DMS114 treated with DMSO at 0.1 percent for 48 hours (cell line): ENCODE data around the gene CDKL2.
"Not testable (repeated sequence)": the region's sequence is repeated elsewhere in the genome, so short reads cannot be mapped to it uniquely, and the experiment has no call there.

Experiments
- DNase-seq: peaks from one replicate; lab custom pipeline; 2025; ENCODE audit not compliant: unreplicated experiment; lab: John Stamatoyannopoulos, UW

CDKL2 gene

DNA sequence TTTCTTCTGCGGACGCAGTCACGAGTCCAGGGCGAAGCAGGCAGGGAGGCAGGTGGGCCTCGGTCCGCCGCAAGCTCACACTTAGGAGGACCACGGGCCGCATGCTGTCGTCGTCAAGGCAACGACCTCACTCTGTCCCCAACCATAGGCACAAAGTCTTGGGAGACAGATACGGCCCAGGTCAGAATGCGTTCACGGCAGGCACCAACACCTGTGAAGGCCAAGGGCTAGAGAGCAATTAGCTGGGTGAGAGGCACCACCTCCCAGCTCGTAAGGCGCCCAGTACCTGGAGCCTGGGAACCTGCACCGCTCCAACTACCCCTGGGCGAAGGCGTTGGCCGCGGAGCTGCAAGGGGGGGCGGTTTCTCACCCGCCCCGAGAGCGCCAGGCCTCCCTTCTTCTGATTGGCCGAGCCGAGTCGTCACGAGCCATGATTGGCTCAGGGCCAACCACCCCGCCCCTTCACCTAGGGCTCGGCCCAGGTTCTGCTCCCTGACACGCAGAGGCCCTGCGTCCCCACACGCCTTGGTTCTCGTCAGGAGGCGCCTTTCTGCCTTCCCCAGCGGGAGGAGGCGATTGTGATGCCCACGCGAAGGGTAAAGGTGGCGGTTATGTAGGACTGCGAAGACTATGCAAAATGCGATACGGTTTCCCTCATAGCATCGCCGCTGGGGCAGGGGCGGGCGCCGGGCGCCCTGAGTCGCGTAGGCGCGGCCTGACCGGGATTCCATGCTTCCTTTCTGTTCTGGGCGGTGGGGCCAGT lies at the start of gene CDKL2:
Gene CDKL2, minus strand, starts transcription at position 355 of the 763 bp plus-strand sequence. CDS start 4,540 bp downstream, outside the sequence.
- no peak for DNase-seq

- DNase-seq: no peak
These were observed 48.6 kb upstream of the CDKL2 start for GRCh38 chr4:75678965-75679364.

DNA sequence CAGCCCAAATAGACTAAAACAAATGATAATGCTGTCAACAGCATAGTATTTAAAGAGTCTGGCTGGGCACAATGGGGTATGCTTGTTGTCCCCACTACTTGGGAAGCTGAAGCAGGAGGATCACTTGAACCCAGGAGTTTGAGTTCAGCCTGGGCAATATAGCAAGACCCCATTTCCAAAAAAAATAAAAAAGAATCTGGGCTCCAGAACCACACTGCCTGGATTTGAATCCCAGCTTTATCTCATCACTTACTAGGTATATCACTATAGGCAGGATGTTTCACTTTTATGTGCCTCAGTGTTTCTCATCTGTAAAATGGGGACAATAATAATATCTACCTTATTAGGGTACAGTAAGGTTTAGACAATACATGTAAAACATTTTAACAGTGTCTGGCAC lies 48.1 kb upstream of the CDKL2 start:
- no peak for DNase-seq

GRCh38 chr4:75675004-75675531 lies 44.7 kb upstream of the CDKL2 start:
- DNase-seq: no peak

DNA sequence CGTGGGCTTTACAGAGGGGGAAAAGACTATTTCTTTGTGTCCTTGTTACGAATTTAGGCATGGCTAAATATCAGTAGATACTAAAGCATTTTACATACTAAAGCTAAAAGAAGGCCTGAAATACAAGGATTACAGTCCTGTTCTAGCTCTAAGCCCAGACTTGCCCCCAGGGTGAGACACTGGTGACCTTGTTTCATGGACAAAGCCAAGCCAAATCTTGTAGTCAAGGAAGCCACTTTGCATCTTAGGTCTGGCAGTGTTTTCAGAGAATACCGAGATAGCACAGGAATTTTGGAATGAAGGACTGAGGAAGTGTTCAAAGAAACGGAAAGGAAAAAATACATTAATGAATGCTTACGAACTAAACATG lies 43.6 kb upstream of the CDKL2 start:
- no peak for DNase-seq

- DNase-seq: peak; percentile 72
These were observed 43.0 kb upstream of the CDKL2 start, which contains the start of gene G3BP2 for GRCh38 chr4:75673027-75673958. G3BP2 (minus strand) TSS chr4:75673411; CDS start chr4:75662025, 11,386 bp downstream.

- DNase-seq: peak; percentile 3
These were observed 42.2 kb upstream of the CDKL2 start for GRCh38 chr4:75672461-75673026.

DNA sequence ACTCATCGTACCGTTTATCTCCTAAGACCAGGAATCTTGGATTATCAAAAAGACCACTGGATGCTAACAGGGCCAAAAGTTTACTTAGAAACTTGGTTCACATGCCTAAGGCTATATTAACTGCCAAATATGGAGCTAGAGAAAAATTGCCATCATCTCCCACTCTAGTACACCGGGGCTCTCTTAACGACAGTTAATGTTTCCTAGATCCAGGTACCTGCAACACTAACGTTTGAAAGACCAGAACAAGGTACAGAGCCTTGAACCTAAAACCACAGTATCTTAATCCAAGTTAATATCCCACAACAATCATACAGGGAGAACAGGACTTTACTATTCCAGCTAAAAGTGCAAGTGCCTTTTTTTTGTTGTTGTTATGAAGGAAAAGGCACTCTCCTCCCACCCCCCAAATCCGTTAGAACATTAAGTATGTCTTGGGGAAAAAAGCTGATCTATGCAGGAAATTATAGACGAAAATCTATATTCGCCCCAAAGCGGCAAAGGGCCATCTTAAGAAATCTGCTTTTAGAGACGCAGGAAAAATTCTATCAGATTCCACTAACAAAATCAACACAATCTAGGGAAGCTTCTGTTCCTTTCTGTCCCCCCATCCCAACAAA lies 41.6 kb upstream of the CDKL2 start:
- no peak for DNase-seq

GRCh38 chr4:75668596-75668995 lies 38.3 kb upstream of the CDKL2 start:
- no peak for DNase-seq

DNA sequence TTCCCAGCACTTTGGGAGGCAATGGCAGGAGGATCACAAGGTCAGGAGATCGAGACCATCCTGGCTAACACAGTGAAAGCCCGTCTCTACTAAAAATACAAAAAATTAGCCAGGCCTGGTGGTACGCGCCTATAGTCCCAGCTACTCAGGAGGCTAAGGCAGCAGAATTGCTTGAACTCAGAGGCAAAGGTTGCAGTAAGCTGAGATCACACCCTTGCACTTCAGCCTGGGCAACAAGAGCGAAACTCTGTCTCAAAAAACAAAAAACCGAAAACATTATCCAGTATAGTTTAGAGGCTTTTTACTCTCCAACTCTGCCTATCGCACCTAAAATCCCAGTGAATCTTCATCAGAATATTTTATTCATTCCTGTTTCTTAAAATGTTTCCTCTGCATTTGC lies 37.3 kb upstream of the CDKL2 start:
- not testable (repeated sequence) for DNase-seq

DNA sequence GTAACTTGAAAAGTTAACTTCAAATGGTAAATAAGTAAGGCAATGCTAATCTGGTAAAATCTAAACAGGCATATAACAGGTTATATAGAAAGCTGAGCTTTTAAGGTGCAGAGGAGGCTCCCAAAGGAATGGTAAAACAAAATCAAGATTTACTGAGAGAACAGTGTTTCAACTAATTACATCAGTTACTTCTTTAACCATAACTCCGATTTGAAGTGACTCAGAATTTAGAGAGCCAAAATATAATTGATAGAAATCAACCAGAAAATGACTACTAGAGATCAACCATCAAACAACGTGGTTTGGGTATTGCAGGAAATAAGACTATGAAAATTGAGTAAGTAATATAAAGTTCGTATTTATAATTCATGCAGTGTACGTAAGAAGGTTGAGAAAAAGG lies 36.0 kb upstream of the CDKL2 start:
- DNase-seq: no peak

- not testable (repeated sequence) for DNase-seq
These were observed 34.3 kb upstream of the CDKL2 start for GRCh38 chr4:75664604-75665003.

GRCh38 chr4:75662626-75663025 lies 32.3 kb upstream of the CDKL2 start:
- no peak for DNase-seq

DNA sequence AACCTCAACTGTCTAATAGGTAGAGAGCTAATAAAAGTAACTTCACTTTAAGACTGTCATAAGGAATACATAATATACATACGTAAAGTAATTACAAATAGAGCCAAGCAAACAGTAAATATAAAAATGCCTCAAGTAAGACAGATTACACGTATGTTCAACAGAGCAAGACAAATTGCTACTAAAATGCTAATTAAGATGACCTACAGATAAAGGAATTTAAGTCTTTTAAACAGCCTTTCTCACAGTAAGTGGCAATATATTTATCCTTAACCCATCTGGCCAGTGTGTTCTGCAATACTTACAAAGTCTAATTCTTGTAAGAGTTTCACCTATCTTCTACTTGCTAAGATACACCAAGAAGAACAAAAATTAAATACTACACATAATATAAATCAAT lies 30.2 kb upstream of the CDKL2 start:
- DNase-seq: no peak

DNA sequence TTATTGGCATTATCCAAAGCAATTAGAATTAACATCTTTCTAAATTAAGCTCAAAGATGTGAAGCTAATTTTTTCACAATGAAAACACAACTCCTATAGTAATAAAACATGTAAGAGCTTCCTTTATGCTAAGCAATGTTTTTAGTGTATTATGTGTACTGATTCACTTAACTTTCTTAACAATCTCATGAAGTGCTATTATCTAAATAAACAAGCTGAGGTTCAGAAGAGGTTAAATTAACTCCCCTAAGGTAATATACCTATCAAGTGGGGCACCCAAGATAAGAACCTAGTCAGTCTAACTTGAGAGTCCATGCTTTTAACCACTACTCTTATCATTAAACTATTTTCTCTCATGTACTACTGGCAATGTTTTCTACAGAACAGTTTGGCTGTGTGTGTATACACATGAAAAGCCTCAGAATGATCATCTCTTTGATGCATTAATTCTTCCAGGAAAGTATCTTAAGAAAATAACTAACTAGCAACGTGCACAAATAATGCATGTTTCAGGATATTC lies 29.2 kb upstream of the CDKL2 start:
- no peak for DNase-seq

DNA sequence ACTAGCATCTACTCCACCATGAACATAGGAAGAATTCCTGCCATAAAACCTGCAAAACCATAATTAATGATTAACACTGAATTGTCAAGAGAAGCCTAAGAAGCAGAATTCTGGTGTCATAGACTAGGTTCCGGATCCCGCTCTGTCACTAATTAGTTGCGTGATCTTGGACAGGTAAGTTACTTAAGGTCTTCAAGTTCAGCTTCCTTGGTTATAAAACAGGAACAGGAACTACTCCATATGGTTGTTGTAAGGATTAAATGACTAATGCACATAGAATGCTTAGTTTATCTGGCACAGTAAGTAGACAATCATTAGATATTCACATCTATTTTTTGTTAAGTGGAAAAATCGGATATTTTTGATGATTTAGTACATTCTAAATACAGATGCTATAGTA lies 28.5 kb upstream of the CDKL2 start:
- no peak for DNase-seq

GRCh38 chr4:75655562-75655961 lies 25.2 kb upstream of the CDKL2 start:
- DNase-seq: no peak

GRCh38 chr4:75654905-75655304 lies 24.6 kb upstream of the CDKL2 start:
- DNase-seq: no peak

- no peak for DNase-seq
These were observed 23.6 kb upstream of the CDKL2 start for GRCh38 chr4:75653845-75654503.

DNA sequence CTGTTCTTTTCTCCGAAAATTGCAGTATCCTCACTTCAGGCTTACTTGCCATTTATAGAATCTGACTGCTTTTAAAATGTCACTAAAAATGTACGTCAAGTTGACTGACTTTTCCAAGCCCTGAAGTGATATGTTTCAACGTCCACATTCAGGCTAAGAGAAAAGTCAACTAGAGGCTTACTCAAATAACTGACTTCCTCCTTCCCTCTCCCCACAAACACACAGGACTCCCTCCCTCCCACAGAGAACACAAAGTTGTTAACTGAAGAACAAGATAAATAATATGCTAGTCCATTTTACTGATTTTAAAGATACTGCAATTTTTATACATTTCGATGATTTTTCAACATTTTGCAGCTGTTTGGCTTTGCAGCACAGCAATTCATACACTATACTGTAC lies 13.8 kb upstream of the CDKL2 start:
- DNase-seq: no peak
